ENCODE measurements around the gene ZNF20. TPM values are rescaled to one million over a fixed set of nuclear protein-coding genes. Genes with fewer than 3 reads are reported as not detected.

Gene ZNF20
- total and polyA plus RNA-seq, 9 of the 15 experiments (the other 6 are each of a cell fraction or from before 2014, with no cell fraction given): 1.4 to 3.7 (median 3.1) TPM

DNA sequence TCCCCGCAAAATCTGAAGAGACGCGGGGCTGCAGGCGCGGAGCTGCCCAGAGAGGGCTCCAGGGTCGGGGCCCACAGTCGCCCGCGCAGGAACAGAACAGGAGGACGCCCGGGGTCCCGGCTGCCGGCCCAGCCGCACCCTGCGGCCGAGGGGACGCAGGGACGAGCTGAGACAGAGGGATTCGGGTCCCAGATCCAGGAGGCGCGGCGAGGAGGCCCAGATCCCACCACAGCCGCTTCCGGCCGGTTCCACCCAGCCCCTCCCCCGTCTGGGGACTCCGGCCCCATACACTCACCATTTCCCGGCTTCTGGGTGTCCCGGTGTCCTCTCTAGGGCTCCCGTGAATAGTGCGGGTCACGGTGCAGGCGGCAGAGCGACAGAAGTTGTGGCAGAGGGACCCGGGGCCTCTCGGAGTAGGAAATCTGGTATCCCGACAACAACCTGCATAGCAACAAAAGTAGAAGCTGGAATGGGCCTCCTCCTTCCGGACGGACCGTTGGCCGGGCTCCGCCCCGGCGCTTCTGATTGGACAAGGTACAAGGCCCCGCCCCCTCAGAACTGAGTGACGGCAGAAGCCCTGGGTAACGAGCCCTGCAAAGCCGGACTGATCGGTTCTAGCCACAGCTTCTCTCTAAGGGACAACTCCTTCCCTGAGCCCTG, at the start of gene ZNF20 (continued):
- TF ChIP-seq ZBTB40 (IDR thresholded peaks at IDR 0.05) (peak; percentile 44; the same call in 1 of the 2 replicates), ZBTB40 (CRISPR knock-in tag; IDR thresholded peaks at IDR 0.05) (no peak), SMARCE1 (IDR thresholded peaks at IDR 0.05) (no peak), SP1 (CRISPR knock-in tag; IDR thresholded peaks at IDR 0.05) (peak; percentile 67; the same call in 1 of the 2 replicates), NCOA4 (IDR thresholded peaks at IDR 0.05; ENCODE audit: partially characterized antibody) (no peak), CXXC5 (CRISPR knock-in tag; IDR thresholded peaks at IDR 0.05) (no peak), KAT8 (IDR thresholded peaks at IDR 0.05; ENCODE audit: low read depth) (no peak), EHMT2 (IDR thresholded peaks at IDR 0.05) (no peak), VEZF1 (CRISPR knock-in tag; IDR thresholded peaks at IDR 0.05) (peak; percentile 62), PCBP1 (IDR thresholded peaks at IDR 0.05; ENCODE audit: low read depth, low read length, poor library complexity, severe bottlenecking) (no peak), MAZ (CRISPR knock-in tag; conservative IDR thresholded peaks at IDR 0.05 in 1 of 2, IDR thresholded peaks at IDR 0.05 in 1 of 2) (0 out of 4 replicates have a peak, but pooled peaks of 1 of the 2 experiments have one; percentile 24), EZH2 (IDR thresholded peaks at IDR 0.05; ENCODE audit: borderline replicate concordance, low read depth, low read length) (no peak), FOS (IDR thresholded peaks at IDR 0.05; ENCODE audit: extremely low read depth, insufficient read length) (peak; percentile 65), GTF2E2 (tag; IDR thresholded peaks at IDR 0.05) (no peak), PURB (CRISPR knock-in tag; IDR thresholded peaks at IDR 0.05; ENCODE audit: low read depth) (no peak), L3MBTL2 (IDR thresholded peaks at IDR 0.05) (no peak), TAL1 (IDR thresholded peaks at IDR 0.05) (no peak), C11orf30 (IDR thresholded peaks at IDR 0.05; ENCODE audit: low read depth) (no peak), RFX1 (IDR thresholded peaks at IDR 0.05) (peak; percentile 82), PHF8 (IDR thresholded peaks at IDR 0.05; ENCODE audit: borderline replicate concordance, low read length) (peak; percentile 67; the same call in 1 of the 2 replicates)
